ENCODE measurements around the gene SNX20. TPM values are rescaled to one million over a fixed set of nuclear protein-coding genes. Genes with fewer than 3 reads are reported as not detected.

The SNX20 gene
- total and polyA plus RNA-seq, 2 of the 13 experiments (the other 11 are each of a cell fraction or from before 2014, with no cell fraction given): not detected

GRCh38 chr16:50699326-50700159, 18.4 kb upstream of the SNX20 start (continued):
- no peak for TF ChIP-seq GRHL1 (CRISPR knock-in tag; conservative IDR thresholded peaks at IDR 0.05)
- TF ChIP-seq TFDP2 (CRISPR knock-in tag; IDR thresholded peaks at IDR 0.05): peak; percentile 35; the same call in 1 of the 2 replicates
- no peak for TF ChIP-seq ZNF639 (CRISPR knock-in tag; conservative IDR thresholded peaks at IDR 0.05)
- no peak for TF ChIP-seq ZZZ3 (CRISPR knock-in tag; IDR thresholded peaks at IDR 0.05; ENCODE audit: borderline replicate concordance)
- TF ChIP-seq ZBTB7B (CRISPR knock-in tag; IDR thresholded peaks at IDR 0.05): no peak
- no peak for TF ChIP-seq SOX13 (IDR thresholded peaks at IDR 0.05)
- TF ChIP-seq SOX13 (CRISPR knock-in tag; conservative IDR thresholded peaks at IDR 0.05 in 1 of 2, IDR thresholded peaks at IDR 0.05 in 1 of 2): no peak
- no peak for TF ChIP-seq SATB2 (CRISPR knock-in tag; IDR thresholded peaks at IDR 0.05)
- TF ChIP-seq ATM (IDR thresholded peaks at IDR 0.05; ENCODE audit: borderline replicate concordance): no peak
- TF ChIP-seq ZNF275 (CRISPR knock-in tag; IDR thresholded peaks at IDR 0.05; ENCODE audit: borderline replicate concordance): no peak
- TF ChIP-seq TBX3 (IDR thresholded peaks at IDR 0.05; ENCODE audit: borderline replicate concordance): no peak
- no peak for TF ChIP-seq ZNF496 (CRISPR knock-in tag; IDR thresholded peaks at IDR 0.05; ENCODE audit: insufficient replicate concordance)
- TF ChIP-seq BCL3 (CRISPR knock-in tag; IDR thresholded peaks at IDR 0.05): no peak
- peak; percentile 81 for TF ChIP-seq MAX (IDR thresholded peaks at IDR 0.05)
- no peak for TF ChIP-seq PAF1 (CRISPR knock-in tag; IDR thresholded peaks at IDR 0.05)
- TF ChIP-seq SIN3A (IDR thresholded peaks at IDR 0.05; ENCODE audit: borderline replicate concordance, low read depth, low read length): no peak
- no peak for TF ChIP-seq ZNF550 (CRISPR knock-in tag; IDR thresholded peaks at IDR 0.05; ENCODE audit: borderline replicate concordance)
- peak; percentile 65 for TF ChIP-seq SALL1 (CRISPR knock-in tag; IDR thresholded peaks at IDR 0.05)
- TF ChIP-seq KDM3A (CRISPR knock-in tag; IDR thresholded peaks at IDR 0.05; ENCODE audit: low read depth): 0 out of 2 replicates have a peak, but pooled peaks have one; percentile 43
- TF ChIP-seq ZNF432 (CRISPR knock-in tag; IDR thresholded peaks at IDR 0.05; ENCODE audit: borderline replicate concordance): no peak
- TF ChIP-seq ZNF414 (CRISPR knock-in tag; IDR thresholded peaks at IDR 0.05): no peak

Data from HepG2 (cell line).